A549 (cell line): Measurements from ENCODE around the gene ASB2.

Experiments
- CTCF ChIP-seq: fragments of >200 bp; sonication (Bioruptor Twin); formaldehyde crosslinking; IDR thresholded peaks from 3 replicates; pipeline ENCODE4 v1.5.1; 2016
- EP300 ChIP-seq, 2 experiments: fragments of >200 bp; sonication (Bioruptor Twin); formaldehyde crosslinking; IDR thresholded peaks; 2 replicates in 1 of 2; 3 replicates in 1 of 2; pipeline ENCODE4 v1.6.1; 2016 to 2017
- GATA3 ChIP-seq: IDR thresholded peaks from 2 replicates; pipeline ENCODE4 v1.6.1; 2012; ENCODE audit warnings: borderline replicate concordance
- JUNB ChIP-seq: fragments of >200 bp; sonication (Bioruptor Twin); formaldehyde crosslinking; IDR thresholded peaks from 2 replicates; pipeline ENCODE4 v1.6.1; 2016
- MAFK ChIP-seq: fragments of 450-650 bp; IDR thresholded peaks from 2 replicates; pipeline ENCODE4 v1.6.1; 2014; ENCODE audit not compliant: partially characterized antibody
- POLR2A ChIP-seq: IDR thresholded peaks from 2 replicates; pipeline ENCODE4 v1.6.1; 2012; ENCODE audit warnings: mild to moderate bottlenecking, low read length
- ZFP36 ChIP-seq: fragments of 450-650 bp; IDR thresholded peaks from 2 replicates; pipeline ENCODE4 v1.6.1; 2014; ENCODE audit warnings: borderline replicate concordance; ENCODE audit not compliant: partially characterized antibody
- ZNF302 ChIP-seq: fragments of 250-450 bp; sonication (Bioruptor Pico); IDR thresholded peaks from 2 replicates; pipeline ENCODE4 v1.9.0; 2021; ENCODE audit warnings: inconsistent platforms, mild to moderate bottlenecking, moderate library complexity

DNA sequence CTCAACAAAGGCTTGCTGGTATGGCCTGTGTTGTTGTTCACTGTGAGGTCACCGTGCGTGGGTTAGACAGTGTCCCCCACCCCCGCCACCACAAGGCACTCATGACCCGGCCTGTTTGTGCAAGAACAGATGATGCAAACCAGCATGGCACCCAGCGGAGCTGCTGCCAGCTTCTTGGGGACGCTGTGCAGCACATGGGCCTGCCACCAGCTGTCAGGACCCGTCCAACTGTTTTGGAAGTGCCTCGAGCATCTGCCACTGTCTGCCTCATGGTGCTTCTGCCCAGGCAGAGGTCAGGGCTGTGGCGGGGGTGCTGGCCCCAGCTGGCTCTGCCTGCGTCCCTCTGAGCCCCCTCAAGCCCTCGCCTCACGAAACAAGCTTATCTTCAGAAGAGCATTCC is 1.5 kb downstream of the ASB2 start:
- no peak for TF ChIP-seq CTCF
- TF ChIP-seq MAFK = no peak
- no peak for TF ChIP-seq EP300 (IDR thresholded peaks at IDR 0.05)
- no peak for TF ChIP-seq GATA3
- TF ChIP-seq POLR2A = no peak
- no peak for TF ChIP-seq ZFP36
- TF ChIP-seq JUNB = no peak
- no peak for TF ChIP-seq ZNF302
